Middle frontal gyrus (tissue), 1 donor: ENCODE data around the gene IL26.

ENCODE experiments used
- DNase-seq: peaks from one replicate; pipeline ENCODE4 v3.0.0-alpha.2; 2015; ENCODE audit warnings: low spot score; ENCODE audit errors: extremely low spot score

IL26 gene, protein sequence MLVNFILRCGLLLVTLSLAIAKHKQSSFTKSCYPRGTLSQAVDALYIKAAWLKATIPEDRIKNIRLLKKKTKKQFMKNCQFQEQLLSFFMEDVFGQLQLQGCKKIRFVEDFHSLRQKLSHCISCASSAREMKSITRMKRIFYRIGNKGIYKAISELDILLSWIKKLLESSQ

DNA sequence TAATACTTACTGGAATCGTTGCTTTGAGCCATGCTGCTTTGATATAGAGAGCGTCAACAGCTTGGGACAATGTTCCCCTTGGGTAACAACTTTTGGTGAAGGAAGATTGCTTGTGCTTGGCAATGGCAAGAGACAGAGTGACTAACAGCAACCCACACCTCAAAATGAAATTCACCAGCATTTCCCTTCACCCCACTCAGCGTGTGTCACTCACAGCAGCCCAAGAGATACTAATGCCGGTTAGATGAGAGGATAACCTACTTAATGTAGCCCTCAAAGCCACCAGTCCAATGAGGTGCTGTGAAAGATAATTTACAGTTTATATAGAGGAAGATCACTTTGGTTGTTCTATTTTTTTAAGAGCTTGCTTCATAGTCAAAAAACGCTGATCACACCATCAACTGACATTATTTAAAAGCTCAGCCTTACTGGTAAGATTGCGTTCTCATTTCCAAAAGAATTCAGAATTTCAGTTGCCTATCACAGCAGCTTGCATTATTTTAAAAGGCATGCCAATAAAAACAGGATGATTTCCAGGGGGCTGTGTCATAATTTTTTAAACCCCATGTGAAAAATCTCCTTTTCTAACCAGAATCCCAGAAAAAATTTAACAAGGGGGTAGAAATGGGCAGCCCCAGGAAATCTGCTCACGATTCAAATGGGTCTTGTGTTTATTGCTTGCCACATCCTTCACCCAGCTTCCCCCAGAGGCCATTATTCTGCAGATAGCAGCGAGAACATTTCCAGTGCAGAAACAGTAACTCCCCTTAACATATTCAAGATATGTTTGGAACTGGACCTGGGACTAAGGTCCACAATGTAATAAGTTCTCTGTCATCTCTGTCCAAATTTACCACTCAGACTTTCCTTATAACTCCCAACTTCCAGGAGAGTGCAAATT lies at the start of gene IL26:
Gene IL26 (minus strand): TSS at position 235 of the 901 bp plus-strand sequence. CDS start 54 bp downstream, at position 181.
- DNase-seq = no peak

DNA sequence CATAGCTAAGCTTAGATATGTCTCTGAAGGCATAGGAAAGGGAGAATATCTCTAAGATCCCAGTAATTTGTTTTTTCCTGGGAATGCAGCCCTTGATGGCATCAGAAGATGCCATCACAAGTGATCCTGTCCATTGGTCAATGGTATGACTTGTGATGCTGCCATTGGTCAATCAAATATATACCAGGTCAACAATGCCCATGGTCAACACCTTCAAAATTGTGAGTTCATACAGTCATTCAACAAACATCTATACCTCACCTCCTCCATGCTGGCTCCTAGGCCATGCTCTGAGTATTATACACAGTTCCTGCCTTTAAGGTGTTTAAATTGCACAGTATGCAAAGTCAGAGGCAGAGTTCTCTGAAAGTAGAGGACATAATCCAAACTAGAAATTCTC lies 47.1 kb upstream of the IL26 start:
- DNase-seq = no peak

DNA sequence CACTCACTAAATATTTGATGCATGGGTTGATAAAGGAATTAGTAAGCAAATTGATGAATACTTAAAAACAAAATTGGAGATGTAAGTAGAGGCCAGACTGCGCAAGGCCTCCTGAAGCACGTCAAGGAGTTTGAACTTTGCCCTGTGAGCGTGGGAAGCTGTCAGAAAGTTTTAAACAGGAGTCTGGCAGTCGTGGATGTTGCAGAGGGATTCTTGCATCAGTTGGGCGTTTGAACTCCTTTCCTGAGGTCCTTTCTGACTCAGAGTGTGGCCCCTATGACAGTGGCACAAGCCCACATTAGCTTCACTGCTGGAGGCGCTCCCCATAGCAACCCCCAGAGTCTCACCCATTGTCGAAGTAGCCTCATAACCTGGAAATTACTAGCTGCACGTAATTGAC lies 45.7 kb upstream of the IL26 start:
- DNase-seq = no peak

DNA sequence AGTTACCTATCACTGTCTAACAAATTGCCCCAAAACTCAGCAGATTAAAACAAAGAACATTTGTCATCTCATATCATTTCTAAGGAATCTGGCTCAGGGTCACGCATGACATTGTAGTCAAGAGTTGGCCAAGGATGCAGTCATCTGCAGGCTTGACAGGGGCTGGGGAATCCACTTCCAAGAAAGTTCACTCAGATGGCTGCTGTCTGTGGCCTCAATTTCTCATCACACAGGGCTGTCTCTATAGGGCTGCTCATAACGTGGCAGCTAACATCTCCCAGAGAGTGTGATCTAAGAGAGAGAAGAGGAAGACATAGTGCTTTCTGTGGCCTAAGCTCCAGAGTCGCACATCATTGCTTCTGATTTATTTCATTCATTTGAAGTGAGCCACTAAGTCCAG lies 44.7 kb upstream of the IL26 start:
- DNase-seq = no peak

DNA sequence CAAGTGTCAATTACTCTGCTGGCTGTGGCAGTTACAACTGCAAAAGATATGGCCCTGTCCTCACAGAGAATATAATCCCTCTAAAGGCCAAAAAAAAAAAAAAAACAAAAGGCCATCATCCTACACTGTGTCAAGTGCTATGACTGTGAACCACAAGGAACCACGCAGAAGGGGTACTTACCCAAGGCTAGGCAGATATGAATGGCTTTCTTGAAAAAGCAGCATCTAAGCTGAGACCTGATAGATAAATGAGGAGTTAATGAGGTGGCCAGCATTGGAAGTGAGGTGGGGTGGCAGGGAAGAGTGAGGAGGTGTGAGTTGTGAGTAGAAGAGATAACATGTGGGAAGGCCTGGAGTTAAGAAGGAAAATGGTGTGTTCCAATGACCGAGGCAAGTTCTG lies 44.2 kb upstream of the IL26 start:
- no peak for DNase-seq

DNA sequence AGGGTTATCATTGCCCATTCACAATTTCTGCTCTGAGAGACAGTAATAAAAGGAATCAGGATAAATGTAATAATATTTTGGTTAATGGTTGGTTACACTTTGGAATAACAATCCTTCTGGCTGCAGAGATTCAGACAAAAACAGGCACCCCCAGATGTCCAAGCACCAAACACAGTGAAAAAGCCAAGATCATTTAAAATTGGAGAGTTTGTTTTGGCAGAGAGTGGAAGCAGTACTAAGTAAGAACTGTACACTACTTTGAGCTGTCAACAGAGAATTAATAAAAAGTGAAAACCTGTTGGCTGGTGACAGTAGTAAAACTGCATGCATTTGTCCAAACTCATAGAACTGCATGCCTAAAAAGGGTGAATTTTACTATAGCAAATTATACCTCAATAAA lies 43.4 kb upstream of the IL26 start:
- no peak for DNase-seq

DNA sequence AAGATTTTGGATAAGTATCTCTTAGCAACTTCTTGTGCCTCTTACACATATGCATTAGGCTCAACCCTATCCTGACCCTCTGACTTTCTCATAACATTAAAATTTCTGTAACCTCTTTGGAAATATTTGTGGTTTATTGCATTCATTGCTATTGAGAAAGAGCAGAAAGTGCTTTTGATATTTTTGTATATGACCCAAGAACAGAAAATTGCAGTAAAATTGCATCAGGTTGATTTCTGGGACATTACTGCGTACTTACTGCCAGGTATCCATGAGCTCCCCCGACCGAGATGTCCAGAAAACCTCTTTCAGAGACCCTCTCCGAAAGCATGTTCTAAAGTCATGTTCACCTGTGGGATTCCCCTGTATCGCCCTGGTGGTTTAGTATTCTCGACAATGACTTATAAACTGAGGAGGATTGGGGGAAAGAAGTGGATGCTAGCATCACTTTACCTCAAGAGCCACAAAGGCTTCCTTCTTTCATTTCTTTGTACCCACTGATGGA lies 42.3 kb upstream of the IL26 start:
- no peak for DNase-seq

DNA sequence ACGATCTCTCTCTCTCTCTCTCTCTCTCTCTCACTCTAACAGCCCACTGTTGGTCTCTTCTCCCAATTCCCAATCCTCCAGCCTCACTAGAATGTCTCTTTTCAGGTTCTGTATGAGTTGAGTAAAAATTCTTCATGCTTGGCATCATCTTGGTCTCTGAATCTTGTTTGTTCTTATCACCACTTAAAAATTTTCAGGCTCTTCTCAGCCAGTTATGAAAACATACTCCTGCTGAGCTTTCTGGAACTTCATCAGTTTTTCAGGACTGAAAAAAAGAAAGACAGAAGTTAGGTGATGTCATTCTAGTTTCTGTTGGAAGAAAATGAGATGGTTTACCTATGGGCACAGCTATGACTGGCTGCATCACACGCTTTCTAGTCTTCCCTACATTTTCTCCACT lies 39.2 kb upstream of the IL26 start:
- no peak for DNase-seq

DNA sequence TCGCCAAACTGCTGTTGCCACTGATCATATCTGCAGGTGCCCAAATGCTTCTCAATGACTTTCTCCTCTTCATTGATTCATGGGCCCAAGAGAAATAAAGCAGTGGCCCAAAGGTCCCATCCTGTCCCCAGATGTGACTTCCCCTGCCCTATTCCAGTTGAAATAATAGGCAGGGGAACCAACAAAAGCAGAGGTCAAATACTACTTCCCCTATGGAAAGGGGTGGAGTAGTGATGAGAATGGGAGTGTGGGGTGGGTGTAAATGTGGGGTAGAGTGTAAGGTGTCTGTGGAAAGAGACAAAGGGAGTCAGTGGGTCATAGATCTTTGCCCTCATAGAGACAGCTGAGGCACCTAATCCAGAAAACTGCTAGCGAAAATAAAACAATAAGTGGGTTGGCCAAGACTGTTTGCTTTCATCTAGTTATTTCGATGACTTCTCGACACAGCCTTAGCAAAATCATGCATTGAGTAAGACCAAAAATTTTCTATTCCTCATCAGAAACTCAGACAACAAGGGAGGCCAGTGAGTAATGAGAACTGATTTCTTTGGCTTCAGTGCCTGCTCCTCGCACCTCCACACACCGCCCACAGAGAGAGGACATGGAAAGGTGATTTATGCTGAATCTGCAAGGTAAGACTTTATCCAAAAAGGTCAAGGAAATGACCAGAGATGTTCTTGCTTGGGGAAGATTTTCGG lies 38.7 kb upstream of the IL26 start:
- no peak for DNase-seq

DNA sequence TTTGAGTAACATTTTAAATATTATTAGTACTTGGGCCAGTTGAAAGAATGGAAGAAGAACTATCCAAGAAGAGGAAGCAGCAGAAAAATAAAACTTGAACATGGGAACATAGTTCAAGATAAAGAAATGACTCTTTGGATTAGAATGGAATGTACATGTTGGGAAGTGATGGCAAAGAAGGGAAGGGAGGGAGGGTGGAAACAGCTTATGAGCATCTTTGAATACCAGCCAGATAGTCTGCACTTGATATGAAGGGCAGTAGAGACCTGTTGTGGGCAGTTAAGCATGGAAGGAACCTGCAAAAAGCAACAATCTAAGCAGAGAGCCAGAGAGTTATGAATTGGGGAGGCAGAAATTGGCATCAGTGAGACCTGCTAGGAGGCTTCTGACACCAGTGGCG lies 37.8 kb upstream of the IL26 start:
- DNase-seq = no peak

DNA sequence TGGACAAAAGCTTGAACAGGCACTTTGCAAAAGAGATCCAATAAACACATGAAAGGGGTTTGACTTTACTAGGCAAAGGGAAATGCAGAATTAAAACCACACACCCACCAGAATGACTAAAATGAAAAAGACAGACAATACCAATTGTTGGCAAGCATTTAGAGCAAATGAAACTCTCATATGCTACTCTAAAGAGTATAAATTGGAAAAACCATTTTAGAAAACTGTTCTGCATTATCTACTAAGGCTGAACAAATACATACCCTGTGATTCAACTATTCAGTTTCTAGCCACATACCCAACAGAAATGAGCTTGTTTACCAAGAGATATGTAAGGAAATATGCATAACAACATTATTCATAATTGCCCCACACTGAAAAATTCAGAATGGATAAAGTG lies 36.3 kb upstream of the IL26 start:
- DNase-seq = no peak

DNA sequence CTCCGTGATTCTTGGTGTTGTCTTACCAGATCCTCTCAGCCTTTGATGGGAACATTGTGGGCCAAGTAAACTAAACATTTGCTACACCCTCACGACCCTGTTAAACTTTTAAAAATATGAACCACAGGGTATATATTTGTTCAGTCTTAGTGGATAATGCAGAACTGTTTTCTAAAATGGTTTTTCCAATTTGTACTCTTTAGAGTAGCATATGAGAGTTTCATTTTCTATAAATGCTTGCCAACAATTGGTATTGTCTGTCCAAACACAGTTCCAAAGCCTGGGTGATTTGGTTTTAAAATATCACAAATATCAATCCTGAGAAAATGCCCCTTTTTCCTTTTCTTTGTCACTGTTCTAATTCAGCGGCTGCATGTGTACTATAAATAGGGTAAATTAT lies 34.5 kb upstream of the IL26 start:
- no peak for DNase-seq

DNA sequence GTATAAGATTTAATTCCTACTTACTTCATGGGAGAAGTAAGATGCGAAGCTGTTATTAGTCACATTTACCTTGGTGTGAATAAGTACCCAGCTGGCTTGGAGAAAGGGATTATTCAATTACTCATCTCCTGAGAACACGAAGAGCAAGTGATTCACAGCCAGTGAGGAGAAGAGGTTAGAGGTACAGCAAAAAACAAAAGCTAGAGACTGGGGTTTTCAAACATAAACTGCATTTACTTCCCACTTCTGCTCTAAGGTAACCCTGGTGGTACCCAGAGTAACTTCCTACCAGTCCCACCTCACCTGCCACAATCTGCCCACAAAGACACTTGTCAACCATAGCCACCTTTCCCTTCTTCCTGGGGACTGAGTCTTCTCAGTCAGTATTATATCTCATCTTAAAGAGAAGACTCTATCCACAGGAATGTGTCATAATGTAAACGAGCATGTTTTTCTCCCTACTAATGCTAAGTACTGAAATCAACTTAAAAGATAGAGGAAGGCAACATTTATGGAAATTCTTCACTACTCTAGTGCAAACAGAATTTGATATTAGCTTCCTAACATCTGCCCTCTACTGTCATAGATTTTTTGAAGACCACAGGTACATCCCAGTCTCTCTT lies 33.8 kb upstream of the IL26 start:
- no peak for DNase-seq

DNA sequence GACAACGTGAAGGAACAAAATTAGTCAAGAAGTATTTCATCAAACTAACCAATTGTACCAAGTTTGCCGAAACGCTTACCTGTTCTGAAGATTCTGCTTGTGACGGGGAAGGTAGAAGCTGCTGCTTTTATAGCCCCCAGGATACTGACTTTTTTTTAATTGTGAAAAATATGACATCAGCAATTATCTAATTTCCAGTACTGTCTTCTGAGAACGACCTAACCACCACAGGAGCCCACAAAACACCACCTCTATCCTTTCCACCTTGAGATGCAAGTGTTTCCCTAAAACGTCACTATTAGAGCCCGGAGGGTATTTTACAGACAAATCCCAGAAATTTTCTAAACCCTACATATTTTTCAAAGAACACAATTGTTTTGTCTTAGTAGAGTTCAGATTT lies 27.9 kb upstream of the IL26 start, which contains the start of gene IL22:
Gene IL22 (minus strand): TSS at position 101 of the 400 bp plus-strand sequence. CDS start 156 bp downstream, outside the sequence.
- DNase-seq = no peak

DNA sequence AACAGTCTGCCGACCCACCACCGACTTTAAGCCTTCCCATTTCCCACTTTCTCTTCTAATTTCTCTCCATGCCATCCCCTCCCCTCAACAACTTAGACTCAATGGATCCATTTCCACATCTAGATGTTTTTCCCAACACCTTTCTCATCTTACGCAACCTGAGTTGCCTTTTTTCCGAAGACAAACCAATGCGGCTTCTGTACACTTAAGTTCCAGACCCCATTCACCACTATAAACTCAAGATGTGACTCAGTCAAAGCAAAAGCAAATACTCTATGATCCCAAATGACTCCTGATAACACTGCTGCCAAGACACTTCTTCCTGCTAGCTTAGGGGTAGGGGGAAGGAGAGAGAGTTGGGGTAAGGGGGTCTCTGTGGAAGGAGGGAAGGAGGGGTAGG lies 26.5 kb upstream of the IL26 start:
- no peak for DNase-seq

DNA sequence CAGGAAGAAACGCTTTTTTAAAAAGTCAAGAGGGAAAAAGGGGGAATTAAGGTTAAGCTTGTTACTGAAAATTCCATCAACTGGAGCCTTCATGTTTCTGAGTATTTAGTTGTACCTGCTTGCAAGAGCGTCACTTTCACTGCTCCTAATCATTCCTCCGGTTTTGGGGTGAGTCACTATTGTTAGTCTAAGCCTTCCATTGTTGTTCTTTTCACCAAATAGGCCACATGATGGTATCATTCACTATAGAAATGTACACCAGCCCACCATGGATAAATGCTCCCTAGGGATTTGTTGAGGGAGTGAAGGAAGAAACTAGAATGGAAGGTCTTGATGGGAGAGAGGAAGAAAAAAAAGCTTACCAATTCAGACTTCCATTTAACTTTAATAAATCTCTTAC lies 24.8 kb upstream of the IL26 start:
- no peak for DNase-seq

DNA sequence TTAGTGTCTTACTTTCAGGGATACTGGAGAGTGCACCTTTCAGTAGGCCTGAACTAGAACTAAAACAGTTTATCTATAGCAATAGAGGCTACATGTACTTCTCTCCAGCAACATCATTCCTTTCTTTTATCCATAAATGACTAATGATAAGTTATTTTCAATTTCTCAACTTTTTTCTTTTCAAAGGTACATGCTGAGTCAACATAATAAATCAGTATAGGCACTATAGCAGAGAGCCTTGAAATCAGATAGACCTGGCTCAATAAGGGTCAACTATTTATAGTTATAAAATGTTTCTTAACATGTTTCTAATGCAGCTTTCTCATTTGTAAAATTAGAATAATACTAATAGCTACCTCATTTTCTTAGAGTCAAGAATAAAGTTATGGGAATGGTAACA lies 22.2 kb upstream of the IL26 start:
- DNase-seq = no peak

DNA sequence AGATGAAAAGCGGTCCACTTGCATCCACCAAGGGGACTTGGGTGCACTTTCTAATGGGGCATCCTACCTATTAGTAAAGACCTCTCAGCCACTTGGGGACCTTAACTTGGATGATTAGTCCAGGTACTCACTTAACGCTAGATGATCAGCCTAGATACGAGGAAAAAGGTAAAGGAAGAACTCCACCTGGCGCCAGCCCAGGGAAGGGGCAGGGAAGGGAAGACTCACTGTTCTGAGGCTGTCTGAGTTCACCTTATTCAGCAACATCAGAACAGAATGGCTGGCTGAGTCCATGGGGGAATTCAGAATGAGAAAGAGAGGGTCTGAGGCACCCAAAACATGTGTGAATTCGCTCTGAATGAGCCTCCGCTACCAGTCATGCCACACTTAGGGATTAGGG lies 20.7 kb upstream of the IL26 start:
- no peak for DNase-seq

DNA sequence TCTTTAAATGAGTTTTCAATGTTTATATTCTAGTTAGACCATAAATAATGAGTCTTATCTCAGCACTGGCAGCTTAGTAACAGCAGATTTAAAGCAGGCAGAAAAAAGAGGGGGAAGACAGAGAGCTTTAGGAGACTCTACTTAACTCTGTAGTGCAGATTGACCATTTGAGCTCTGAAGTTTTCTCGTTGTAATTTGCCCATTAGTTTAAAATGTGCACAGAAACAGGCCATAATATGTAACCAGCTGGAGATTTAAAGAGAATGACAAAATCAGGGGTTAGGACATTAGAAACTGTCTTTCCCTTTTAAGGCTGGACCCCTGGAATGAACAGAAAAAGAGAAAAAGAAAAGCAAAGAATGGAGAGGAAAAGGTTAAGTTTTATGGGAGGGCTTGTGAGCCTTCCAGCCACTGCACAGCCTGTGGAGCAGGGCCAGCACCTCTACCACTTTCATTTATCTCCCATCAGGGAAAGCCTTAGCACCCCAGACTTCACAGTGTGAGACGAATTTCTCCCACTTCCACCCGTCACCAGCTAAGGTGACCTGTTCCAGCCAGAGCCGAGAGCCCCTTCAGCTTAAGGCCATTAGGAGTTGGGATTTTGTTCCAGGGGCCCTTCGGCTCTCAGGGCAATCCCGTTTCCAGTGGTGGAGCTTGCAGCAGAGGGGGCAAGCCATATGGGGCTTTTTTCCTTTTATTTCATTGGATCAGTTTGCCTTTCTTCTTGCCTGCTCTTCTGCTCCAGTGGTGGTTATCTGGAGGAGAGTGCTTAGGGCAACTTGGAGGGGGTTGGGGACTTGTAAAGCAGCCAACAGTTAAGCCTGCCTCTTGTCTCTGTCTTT lies 19.8 kb upstream of the IL26 start:
- no peak for DNase-seq

DNA sequence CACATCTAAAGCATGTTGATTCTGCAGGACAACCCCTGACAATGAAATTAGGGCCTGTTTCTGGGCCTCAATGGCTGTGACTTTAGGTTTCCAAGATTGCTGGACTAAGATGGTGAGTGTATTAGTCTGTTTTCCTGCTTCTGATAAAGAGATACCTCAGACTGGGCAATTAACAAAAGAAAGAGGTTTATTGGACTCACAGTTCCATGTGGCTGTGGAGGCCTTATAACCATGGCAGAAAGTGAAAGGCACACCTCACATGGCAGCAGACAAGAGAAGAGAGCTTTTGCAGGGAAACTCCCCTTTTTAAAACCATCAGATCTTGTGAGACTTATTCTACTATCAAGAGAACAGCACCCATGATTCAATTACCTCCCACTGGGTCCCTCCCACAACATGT lies 17.2 kb upstream of the IL26 start:
- no peak for DNase-seq

DNA sequence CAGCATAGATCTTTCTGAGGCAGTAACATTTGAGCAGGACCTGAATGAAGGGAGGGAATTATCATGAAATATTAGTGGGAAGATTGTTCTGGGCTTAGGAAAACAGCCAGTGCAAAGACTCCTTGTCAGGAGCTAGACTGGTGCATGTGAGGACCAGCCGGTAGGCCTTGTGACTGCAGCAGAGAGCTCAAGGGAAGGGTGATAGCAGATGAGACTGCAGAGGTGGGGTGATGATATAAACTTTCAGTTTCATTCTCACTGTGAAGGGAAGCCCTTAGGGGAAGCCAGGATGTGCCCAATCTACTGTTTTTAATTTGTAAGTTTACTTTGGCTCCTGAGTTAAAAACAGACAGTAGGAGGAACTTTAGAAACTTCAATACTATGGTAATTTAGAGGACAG lies 15.4 kb upstream of the IL26 start:
- no peak for DNase-seq
